Measurements from ENCODE around the gene RNF186.

RNF186 gene

DNA sequence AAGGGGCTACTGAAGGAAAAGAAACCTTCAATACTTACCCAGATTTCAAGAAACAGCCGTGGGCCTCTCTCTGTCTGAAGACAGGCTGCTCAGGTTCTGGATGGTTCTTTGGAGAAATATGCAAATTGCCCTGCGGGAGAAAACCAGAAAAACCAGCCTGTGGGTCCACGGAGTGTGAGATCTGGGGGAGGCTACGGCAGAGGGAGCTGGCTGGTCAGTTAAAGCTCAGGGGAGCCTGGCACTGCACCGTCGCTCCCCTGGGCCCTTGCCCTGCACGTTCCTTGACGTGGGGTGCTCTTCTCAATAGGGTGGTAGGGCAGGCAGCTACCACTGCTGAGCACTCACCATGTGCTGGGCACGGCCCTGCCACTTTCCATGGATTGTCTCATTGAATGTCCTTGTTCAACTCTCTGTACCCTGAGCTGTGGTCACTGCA is 28.1 kb downstream of the RNF186 start:
- ChIA-PET POLR2A (no interaction called here), CTCF (interaction anchor here (0.8 kb wide), 1 partner anchor 25 kb away, joined by 3 read pairs; no protein-coding TSS in a partner anchor)
- Histone ChIP-seq H3K4me1 (ENCODE audit: control extremely low read depth in 1 of 4, control insufficient read depth in 4 of 4, insufficient read depth in 4 of 4, low read length in 3 of 4) (no peaks in the 10 kb centered on the region), H3K9me3 (ENCODE audit: control extremely low read depth in 1 of 5, control insufficient read depth in 4 of 5, insufficient read depth in 2 of 5, low read depth in 1 of 5, low read length in 4 of 5) (peaks cover 0 to 3% (median 0%) of the 10 kb centered on the region in 5 experiments), H3K4me3 (ENCODE audit: control insufficient read depth in 1 of 7, extremely low read depth in 1 of 7, insufficient read depth in 4 of 7, low read depth in 2 of 7, low read length in 6 of 7) (no peak overlapping the region), H3K36me3 (ENCODE audit: control insufficient read depth in 4 of 4, insufficient read depth in 4 of 4, low read length in 3 of 4) (peaks cover 0 to 34% (median 5%) of the 10 kb centered on the region in 4 experiments), H3K27ac (ENCODE audit: insufficient read depth in 1 of 2, low read depth in 1 of 2, low read length in 2 of 2, poor library complexity in 1 of 2, severe bottlenecking in 2 of 2) (no peak overlapping the region), H3K27me3 (replicated peaks in 2 of 5; ENCODE audit: control insufficient read depth in 4 of 5, insufficient read depth in 5 of 5, low read length in 4 of 5) (no peaks in the 10 kb centered on the region)
- DNase-seq: no peak
- WGBS (ENCODE audit: insufficient coverage): over 99% methylated on average over 9 of the region's 9 CpGs

DNA sequence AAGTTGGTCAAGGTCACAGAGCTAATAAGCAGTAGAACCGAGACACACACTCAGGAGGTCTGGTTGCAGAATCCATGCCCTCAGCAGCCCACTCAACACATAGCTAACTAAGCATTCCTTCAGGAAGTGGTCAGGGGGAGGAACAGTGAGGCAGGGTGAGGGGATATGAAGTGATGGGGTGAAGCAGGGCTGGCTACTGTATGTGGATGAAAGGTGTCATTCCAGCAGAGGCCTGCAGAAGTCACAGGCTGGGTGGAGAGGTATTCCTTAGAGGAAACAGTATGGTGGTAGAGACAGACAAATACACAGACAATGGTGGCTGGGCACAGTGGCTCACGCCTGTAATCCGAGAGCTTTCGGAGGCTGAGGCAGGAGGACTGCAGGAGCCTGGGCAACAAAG is 29.4 kb downstream of the RNF186 start:
- CTCF ChIA-PET: no interaction called here
- 80% methylated on average over 1 of the region's 4 CpGs for WGBS (ENCODE audit: insufficient coverage)
- no peak for DNase-seq
- Histone ChIP-seq H3K4me3 (ENCODE audit: control insufficient read depth in 1 of 7, extremely low read depth in 1 of 7, insufficient read depth in 4 of 7, low read depth in 2 of 7, low read length in 6 of 7) (no peak overlapping the region), H3K27ac (ENCODE audit: insufficient read depth in 1 of 2, low read depth in 1 of 2, low read length in 2 of 2, poor library complexity in 1 of 2, severe bottlenecking in 2 of 2) (no peak overlapping the region), H3K9me3 (ENCODE audit: control extremely low read depth in 1 of 5, control insufficient read depth in 4 of 5, insufficient read depth in 2 of 5, low read depth in 1 of 5, low read length in 4 of 5) (peaks cover 0 to 2% (median 0%) of the 10 kb centered on the region in 5 experiments), H3K36me3 (ENCODE audit: control insufficient read depth in 4 of 4, insufficient read depth in 4 of 4, low read length in 3 of 4) (peaks cover 0 to 26% (median 3%) of the 10 kb centered on the region in 4 experiments), H3K4me1 (ENCODE audit: control extremely low read depth in 1 of 4, control insufficient read depth in 4 of 4, insufficient read depth in 4 of 4, low read length in 3 of 4) (no peaks in the 10 kb centered on the region), H3K27me3 (replicated peaks in 2 of 5; ENCODE audit: control insufficient read depth in 4 of 5, insufficient read depth in 5 of 5, low read length in 4 of 5) (no peaks in the 10 kb centered on the region)
- POLR2A ChIA-PET: no interaction called here

- H3K27me3 ChIP-seq (replicated peaks in 2 of 5; ENCODE audit: control insufficient read depth in 4 of 5, insufficient read depth in 5 of 5, low read length in 4 of 5): no peaks in the 10 kb centered on the region
- H3K4me3 ChIP-seq (ENCODE audit: control insufficient read depth in 1 of 7, extremely low read depth in 1 of 7, insufficient read depth in 4 of 7, low read depth in 2 of 7, low read length in 6 of 7): no peak overlapping the region
- peaks cover 0 to 47% (median 12%) of the 10 kb centered on the region in 4 experiments for H3K36me3 ChIP-seq (ENCODE audit: control insufficient read depth in 4 of 4, insufficient read depth in 4 of 4, low read length in 3 of 4)
- ChIA-PET CTCF (no interaction called here), POLR2A (no interaction called here)
- no peak overlapping the region for H3K27ac ChIP-seq (ENCODE audit: insufficient read depth in 1 of 2, low read depth in 1 of 2, low read length in 2 of 2, poor library complexity in 1 of 2, severe bottlenecking in 2 of 2)
- no peaks in the 10 kb centered on the region for H3K4me1 ChIP-seq (ENCODE audit: control extremely low read depth in 1 of 4, control insufficient read depth in 4 of 4, insufficient read depth in 4 of 4, low read length in 3 of 4)
- WGBS (ENCODE audit: insufficient coverage): 93% methylated on average over 10 of the region's 11 CpGs
- peaks cover 0 to 2% (median 0%) of the 10 kb centered on the region in 5 experiments for H3K9me3 ChIP-seq (ENCODE audit: control extremely low read depth in 1 of 5, control insufficient read depth in 4 of 5, insufficient read depth in 2 of 5, low read depth in 1 of 5, low read length in 4 of 5)
- DNase-seq: no peak
These were observed 34.7 kb downstream of the RNF186 start for GRCh38 chr1:19780267-19780877.

GRCh38 chr1:19776933-19777332 is 38.1 kb downstream of the RNF186 start:
- peaks cover 0 to 2% (median 0%) of the 10 kb centered on the region in 5 experiments for H3K9me3 ChIP-seq (ENCODE audit: control extremely low read depth in 1 of 5, control insufficient read depth in 4 of 5, insufficient read depth in 2 of 5, low read depth in 1 of 5, low read length in 4 of 5)
- DNase-seq: no peak
- peaks cover 0 to 35% (median 16%) of the 10 kb centered on the region in 4 experiments for H3K36me3 ChIP-seq (ENCODE audit: control insufficient read depth in 4 of 4, insufficient read depth in 4 of 4, low read length in 3 of 4)
- POLR2A ChIA-PET: no interaction called here
- CTCF ChIA-PET: no interaction called here
- H3K27me3 ChIP-seq (replicated peaks in 2 of 5; ENCODE audit: control insufficient read depth in 4 of 5, insufficient read depth in 5 of 5, low read length in 4 of 5): no peaks in the 10 kb centered on the region
- H3K4me3 ChIP-seq (ENCODE audit: control insufficient read depth in 1 of 7, extremely low read depth in 1 of 7, insufficient read depth in 4 of 7, low read depth in 2 of 7, low read length in 6 of 7): no peak overlapping the region
- WGBS (ENCODE audit: insufficient coverage): no CpG with 5 or more reads among the region's 4 CpGs
- H3K4me1 ChIP-seq (ENCODE audit: control extremely low read depth in 1 of 4, control insufficient read depth in 4 of 4, insufficient read depth in 4 of 4, low read length in 3 of 4): no peaks in the 10 kb centered on the region
- H3K27ac ChIP-seq (ENCODE audit: insufficient read depth in 1 of 2, low read depth in 1 of 2, low read length in 2 of 2, poor library complexity in 1 of 2, severe bottlenecking in 2 of 2): no peak overlapping the region

DNA sequence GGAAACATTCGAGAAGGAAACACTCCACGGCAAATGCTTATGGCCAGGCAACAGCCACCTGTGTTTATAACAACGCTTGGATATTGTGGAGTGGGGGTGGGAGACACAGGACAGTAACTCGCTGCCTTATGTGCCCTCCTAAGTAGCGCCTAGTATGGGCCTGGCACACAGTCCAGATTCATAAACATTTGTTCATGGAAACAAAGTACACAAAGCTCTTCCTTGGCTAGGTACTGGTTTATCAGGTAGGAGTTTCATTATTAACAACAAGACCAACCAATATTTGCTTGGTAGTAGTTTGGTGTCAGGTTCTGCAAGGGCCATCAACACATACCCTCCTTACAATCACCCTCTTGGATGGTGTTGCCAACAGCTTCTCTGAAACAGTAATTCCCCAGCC is 38.8 kb downstream of the RNF186 start:
- Histone ChIP-seq H3K27me3 (replicated peaks in 2 of 5; ENCODE audit: control insufficient read depth in 4 of 5, insufficient read depth in 5 of 5, low read length in 4 of 5) (no peaks in the 10 kb centered on the region), H3K27ac (ENCODE audit: insufficient read depth in 1 of 2, low read depth in 1 of 2, low read length in 2 of 2, poor library complexity in 1 of 2, severe bottlenecking in 2 of 2) (no peak overlapping the region), H3K9me3 (ENCODE audit: control extremely low read depth in 1 of 5, control insufficient read depth in 4 of 5, insufficient read depth in 2 of 5, low read depth in 1 of 5, low read length in 4 of 5) (no peaks in the 10 kb centered on the region), H3K36me3 (ENCODE audit: control insufficient read depth in 4 of 4, insufficient read depth in 4 of 4, low read length in 3 of 4) (peaks cover 0 to 37% (median 18%) of the 10 kb centered on the region in 4 experiments), H3K4me1 (ENCODE audit: control extremely low read depth in 1 of 4, control insufficient read depth in 4 of 4, insufficient read depth in 4 of 4, low read length in 3 of 4) (no peaks in the 10 kb centered on the region), H3K4me3 (ENCODE audit: control insufficient read depth in 1 of 7, extremely low read depth in 1 of 7, insufficient read depth in 4 of 7, low read depth in 2 of 7, low read length in 6 of 7) (no peak overlapping the region)
- ChIA-PET CTCF (no interaction called here), POLR2A (no interaction called here)
- no peak for DNase-seq
- WGBS (ENCODE audit: insufficient coverage): 93% methylated on average over 3 of the region's 5 CpGs

DNA sequence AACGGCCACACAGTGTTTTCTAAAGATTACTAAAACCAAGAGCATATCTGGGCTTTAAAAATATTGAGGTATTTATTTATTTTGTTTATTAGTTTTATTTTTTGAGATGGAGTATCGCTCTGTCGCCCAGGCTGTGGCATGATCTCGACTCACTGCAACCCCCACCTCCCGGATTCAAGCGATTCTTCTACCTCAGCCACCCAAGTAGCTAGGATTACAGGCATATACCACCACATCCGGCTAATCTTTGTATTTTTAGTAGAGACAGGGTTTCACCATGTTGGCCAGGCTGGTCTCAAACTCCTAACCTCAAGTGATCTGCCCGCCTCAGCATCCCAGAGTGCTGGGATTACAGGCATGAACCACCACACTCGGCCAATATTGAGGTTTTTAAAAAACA is 39.3 kb downstream of the RNF186 start:
- H3K27ac ChIP-seq (ENCODE audit: insufficient read depth in 1 of 2, low read depth in 1 of 2, low read length in 2 of 2, poor library complexity in 1 of 2, severe bottlenecking in 2 of 2): no peak overlapping the region
- H3K36me3 ChIP-seq (ENCODE audit: control insufficient read depth in 4 of 4, insufficient read depth in 4 of 4, low read length in 3 of 4): peaks cover 0 to 39% (median 19%) of the 10 kb centered on the region in 4 experiments
- no peaks in the 10 kb centered on the region for H3K27me3 ChIP-seq (replicated peaks in 2 of 5; ENCODE audit: control insufficient read depth in 4 of 5, insufficient read depth in 5 of 5, low read length in 4 of 5)
- 100% methylated on average over 3 of the region's 9 CpGs for WGBS (ENCODE audit: insufficient coverage)
- no peaks in the 10 kb centered on the region for H3K4me1 ChIP-seq (ENCODE audit: control extremely low read depth in 1 of 4, control insufficient read depth in 4 of 4, insufficient read depth in 4 of 4, low read length in 3 of 4)
- no peaks in the 10 kb centered on the region for H3K9me3 ChIP-seq (ENCODE audit: control extremely low read depth in 1 of 5, control insufficient read depth in 4 of 5, insufficient read depth in 2 of 5, low read depth in 1 of 5, low read length in 4 of 5)
- ChIA-PET CTCF (no interaction called here), POLR2A (no interaction called here)
- DNase-seq: no peak
- H3K4me3 ChIP-seq (ENCODE audit: control insufficient read depth in 1 of 7, extremely low read depth in 1 of 7, insufficient read depth in 4 of 7, low read depth in 2 of 7, low read length in 6 of 7): no peak overlapping the region

GRCh38 chr1:19775317-19775716 is 39.8 kb downstream of the RNF186 start:
- no peak overlapping the region for H3K4me3 ChIP-seq (ENCODE audit: control insufficient read depth in 1 of 7, extremely low read depth in 1 of 7, insufficient read depth in 4 of 7, low read depth in 2 of 7, low read length in 6 of 7)
- no peak for DNase-seq
- ChIA-PET POLR2A (no interaction called here), CTCF (no interaction called here)
- no peak overlapping the region for H3K27ac ChIP-seq (ENCODE audit: insufficient read depth in 1 of 2, low read depth in 1 of 2, low read length in 2 of 2, poor library complexity in 1 of 2, severe bottlenecking in 2 of 2)
- no peaks in the 10 kb centered on the region for H3K27me3 ChIP-seq (replicated peaks in 2 of 5; ENCODE audit: control insufficient read depth in 4 of 5, insufficient read depth in 5 of 5, low read length in 4 of 5)
- WGBS (ENCODE audit: insufficient coverage): 100% methylated on average over 4 of the region's 6 CpGs
- H3K9me3 ChIP-seq (ENCODE audit: control extremely low read depth in 1 of 5, control insufficient read depth in 4 of 5, insufficient read depth in 2 of 5, low read depth in 1 of 5, low read length in 4 of 5): no peaks in the 10 kb centered on the region
- H3K4me1 ChIP-seq (ENCODE audit: control extremely low read depth in 1 of 4, control insufficient read depth in 4 of 4, insufficient read depth in 4 of 4, low read length in 3 of 4): no peaks in the 10 kb centered on the region
- H3K36me3 ChIP-seq (ENCODE audit: control insufficient read depth in 4 of 4, insufficient read depth in 4 of 4, low read length in 3 of 4): peaks cover 0 to 37% (median 17%) of the 10 kb centered on the region in 4 experiments

Measured in common myeloid progenitor, CD34-positive (primary cell).